Loucy (cell line): Measurements from ENCODE around the gene P4HA3.

ENCODE experiments used
- H2AFZ ChIP-seq: fragments of 200-600 bp; sonication (generic); 2 replicates; pipeline ENCODE4 v1.6.0; 2016; ENCODE audit warnings: antibody characterized with exemption, mild to moderate bottlenecking, low read length, moderate library complexity
- H3F3A ChIP-seq: fragments of 200-600 bp; 2 replicates; pipeline ENCODE4 v1.6.0; 2016; ENCODE audit warnings: antibody characterized with exemption, low read depth, mild to moderate bottlenecking
- H3K27me3 ChIP-seq: fragments of 200-600 bp; sonication (generic); 2 replicates; pipeline ENCODE4 v1.6.1; 2014; ENCODE audit warnings: low read length, mild to moderate bottlenecking; ENCODE audit not compliant: insufficient read depth, poor library complexity, severe bottlenecking
- H3K36me3 ChIP-seq: fragments of 200-600 bp; sonication (generic); 2 replicates; pipeline ENCODE4 v1.6.1; 2016; ENCODE audit warnings: low read length; ENCODE audit not compliant: insufficient read depth
- H3K4me1 ChIP-seq: fragments of 200-600 bp; sonication (generic); 2 replicates; pipeline ENCODE4 v1.5.1; 2014; ENCODE audit warnings: low read length, mild to moderate bottlenecking; ENCODE audit not compliant: insufficient read depth, poor library complexity, severe bottlenecking
- H3K4me2 ChIP-seq: fragments of 200-600 bp; sonication (generic); 2 replicates; pipeline ENCODE4 v1.6.0; 2014; ENCODE audit warnings: antibody characterized with exemption, low read length, low read depth, mild to moderate bottlenecking; ENCODE audit not compliant: poor library complexity, severe bottlenecking
- H3K4me3 ChIP-seq: fragments of 200-600 bp; sonication (generic); 2 replicates; pipeline ENCODE4 v1.5.1; 2014; ENCODE audit warnings: low read length, mild to moderate bottlenecking, mixed read lengths; ENCODE audit not compliant: poor library complexity, severe bottlenecking
- H3K79me2 ChIP-seq: fragments of 200-600 bp; sonication (generic); 2 replicates; pipeline ENCODE4 v1.6.1; 2014; ENCODE audit warnings: low read length; ENCODE audit not compliant: insufficient read depth
- H3K9ac ChIP-seq: fragments of 200-600 bp; sonication (generic); 2 replicates; pipeline ENCODE4 v1.6.0; 2014; ENCODE audit warnings: mild to moderate bottlenecking, low read depth, low read length, moderate library complexity; ENCODE audit not compliant: poor library complexity, severe bottlenecking
- H3K9me2 ChIP-seq: fragments of 200-600 bp; sonication (generic); replicated peaks from 2 replicates; pipeline ENCODE4 v1.6.1; 2016; ENCODE audit warnings: low read depth, low read length, mixed read lengths
- H3K9me3 ChIP-seq: fragments of 200-600 bp; sonication (generic); 2 replicates; pipeline ENCODE4 v1.6.1; 2014; ENCODE audit warnings: mild to moderate bottlenecking, antibody characterized with exemption, low read length, low read depth; ENCODE audit not compliant: insufficient read depth
- H4K20me1 ChIP-seq: fragments of 200-600 bp; sonication (generic); 2 replicates; pipeline ENCODE4 v1.6.0; 2014; ENCODE audit warnings: antibody characterized with exemption, low read length, mild to moderate bottlenecking; ENCODE audit not compliant: insufficient read depth, poor library complexity, severe bottlenecking
- EZH2phosphoT487 ChIP-seq: fragments of 200-600 bp; IDR thresholded peaks from 2 replicates; pipeline ENCODE4 v1.6.1; 2018; ENCODE audit warnings: antibody characterized with exemption, mild to moderate bottlenecking, moderate library complexity, borderline replicate concordance
- TF ChIP-seq, protein P1 (sequence below): fragments of 200-600 bp; sonication (generic); conservative IDR thresholded peaks from 2 replicates; pipeline ENCODE4 v1.5.1; 2014; ENCODE audit warnings: mild to moderate bottlenecking, antibody characterized with exemption, low read length

P4HA3 gene

DNA sequence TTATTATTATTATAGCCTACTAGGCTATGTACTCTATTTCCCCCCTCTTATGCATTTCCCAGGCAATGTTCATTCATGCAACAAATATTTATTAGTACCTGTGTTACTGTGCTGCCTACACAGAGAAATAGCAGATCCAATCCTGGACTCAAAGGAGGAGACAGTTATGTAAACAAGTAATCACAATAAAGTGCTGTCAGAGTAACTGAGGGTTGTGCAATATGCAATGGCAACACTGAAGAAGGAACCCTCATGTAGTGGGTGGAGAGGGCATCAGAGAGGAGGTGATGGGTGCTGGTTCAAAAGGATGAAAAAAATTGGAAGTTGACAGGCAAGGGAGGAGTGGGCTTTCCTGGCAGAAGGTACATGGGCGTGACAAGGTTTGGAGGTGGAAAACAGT, 886 bp upstream of the P4HA3 start:
- Histone ChIP-seq H4K20me1 (no peaks in the 10 kb centered on the region), H3K9ac (no peak overlapping the region), H3K36me3 (no peaks in the 10 kb centered on the region), H3K4me3 (no peak overlapping the region), H3K9me2 (no peaks in the 10 kb centered on the region), H2AFZ (no peak overlapping the region), H3K4me1 (no peaks in the 10 kb centered on the region), H3F3A (no peaks in the 10 kb centered on the region), H3K79me2 (no peaks in the 10 kb centered on the region), H3K9me3 (no peaks in the 10 kb centered on the region; the same call in 1 of the 2 replicates), H3K4me2 (no peak overlapping the region), H3K27me3 (peaks cover 6% of the 10 kb centered on the region)
- no peak for TF ChIP-seq EZH2phosphoT487
- TF ChIP-seq, protein P1, sequence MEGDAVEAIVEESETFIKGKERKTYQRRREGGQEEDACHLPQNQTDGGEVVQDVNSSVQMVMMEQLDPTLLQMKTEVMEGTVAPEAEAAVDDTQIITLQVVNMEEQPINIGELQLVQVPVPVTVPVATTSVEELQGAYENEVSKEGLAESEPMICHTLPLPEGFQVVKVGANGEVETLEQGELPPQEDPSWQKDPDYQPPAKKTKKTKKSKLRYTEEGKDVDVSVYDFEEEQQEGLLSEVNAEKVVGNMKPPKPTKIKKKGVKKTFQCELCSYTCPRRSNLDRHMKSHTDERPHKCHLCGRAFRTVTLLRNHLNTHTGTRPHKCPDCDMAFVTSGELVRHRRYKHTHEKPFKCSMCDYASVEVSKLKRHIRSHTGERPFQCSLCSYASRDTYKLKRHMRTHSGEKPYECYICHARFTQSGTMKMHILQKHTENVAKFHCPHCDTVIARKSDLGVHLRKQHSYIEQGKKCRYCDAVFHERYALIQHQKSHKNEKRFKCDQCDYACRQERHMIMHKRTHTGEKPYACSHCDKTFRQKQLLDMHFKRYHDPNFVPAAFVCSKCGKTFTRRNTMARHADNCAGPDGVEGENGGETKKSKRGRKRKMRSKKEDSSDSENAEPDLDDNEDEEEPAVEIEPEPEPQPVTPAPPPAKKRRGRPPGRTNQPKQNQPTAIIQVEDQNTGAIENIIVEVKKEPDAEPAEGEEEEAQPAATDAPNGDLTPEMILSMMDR: no peak

- Histone ChIP-seq H3K4me3 (no peak overlapping the region), H3K79me2 (no peaks in the 10 kb centered on the region), H3K9me2 (no peaks in the 10 kb centered on the region), H3K9ac (no peak overlapping the region), H3K36me3 (no peaks in the 10 kb centered on the region), H2AFZ (no peak overlapping the region), H3K4me2 (no peak overlapping the region), H3F3A (no peaks in the 10 kb centered on the region), H3K27me3 (no peaks in the 10 kb centered on the region), H3K9me3 (no peaks in the 10 kb centered on the region), H3K4me1 (no peaks in the 10 kb centered on the region), H4K20me1 (no peaks in the 10 kb centered on the region)
- no peak for TF ChIP-seq EZH2phosphoT487
- TF ChIP-seq, protein P1: no peak
Observed at GRCh38 chr11:74310857-74311256, 583 bp downstream of the P4HA3 start.

GRCh38 chr11:74307434-74307833, 4.0 kb downstream of the P4HA3 start:
- H2AFZ ChIP-seq: no peak overlapping the region
- TF ChIP-seq, protein P1: no peak
- no peak for TF ChIP-seq EZH2phosphoT487
- no peak overlapping the region for H3K4me2 ChIP-seq

More at GRCh38 chr11:74307434-74307833, 4.0 kb downstream of the P4HA3 start:
- no peaks in the 10 kb centered on the region for H3K9me3 ChIP-seq
- H3K36me3 ChIP-seq: no peaks in the 10 kb centered on the region
- no peaks in the 10 kb centered on the region for H3K4me1 ChIP-seq
- no peaks in the 10 kb centered on the region for H3K79me2 ChIP-seq
- no peak overlapping the region for H3K9ac ChIP-seq
- no peaks in the 10 kb centered on the region for H4K20me1 ChIP-seq
- no peaks in the 10 kb centered on the region for H3K27me3 ChIP-seq
- H3K9me2 ChIP-seq: no peaks in the 10 kb centered on the region
- H3F3A ChIP-seq: no peaks in the 10 kb centered on the region
- H3K4me3 ChIP-seq: no peak overlapping the region
